MM.1S (cell line): ENCODE results near the gene TFEC.

ENCODE experiments used
- DNase-seq: peaks from one replicate; pipeline ENCODE4 v3.0.0-alpha.2; 2015
- H2AFZ ChIP-seq: fragments of 300-600 bp; sonication (generic); 2 replicates; pipeline ENCODE4 v1.6.0; 2016; ENCODE audit warnings: antibody characterized with exemption, low read length
- H3F3A ChIP-seq: fragments of 300-600 bp; sonication (generic); 2 replicates; pipeline ENCODE4 v1.6.1; 2016; ENCODE audit warnings: mild to moderate bottlenecking, antibody characterized with exemption, low read length, moderate library complexity, mixed read lengths; ENCODE audit not compliant: insufficient read depth
- H3K27ac ChIP-seq: fragments of 300-600 bp; sonication (generic); 2 replicates; pipeline ENCODE4 v1.5.1; 2016; ENCODE audit warnings: mild to moderate bottlenecking, low read length
- H3K27me3 ChIP-seq: fragments of 300-600 bp; sonication (generic); replicated peaks from 2 replicates; pipeline ENCODE4 v1.6.0; 2016; ENCODE audit warnings: low read length; ENCODE audit not compliant: insufficient read depth
- H3K36me3 ChIP-seq: fragments of 300-600 bp; sonication (generic); replicated peaks from 2 replicates; pipeline ENCODE4 v1.6.1; 2016; ENCODE audit warnings: mild to moderate bottlenecking, low read length, mixed read lengths; ENCODE audit not compliant: insufficient read depth
- H3K4me1 ChIP-seq: fragments of 300-600 bp; sonication (generic); 2 replicates; pipeline ENCODE4 v1.6.1; 2016; ENCODE audit warnings: low read length, mixed read lengths
- H3K4me2 ChIP-seq: fragments of 300-600 bp; sonication (generic); 2 replicates; pipeline ENCODE4 v1.6.0; 2016; ENCODE audit warnings: low read depth, low read length
- H3K4me3 ChIP-seq: fragments of 300-600 bp; sonication (generic); 2 replicates; pipeline ENCODE4 v1.5.1; 2016; ENCODE audit warnings: low read length, mixed read lengths
- H3K79me2 ChIP-seq: fragments of 300-600 bp; sonication (generic); 2 replicates; pipeline ENCODE4 v1.6.1; 2016; ENCODE audit warnings: mixed run types, low read length, mixed read lengths
- H3K9ac ChIP-seq: fragments of 300-600 bp; sonication (generic); 2 replicates; pipeline ENCODE4 v1.6.1; 2016; ENCODE audit warnings: low read length, mixed read lengths
- H3K9me2 ChIP-seq: fragments of 300-600 bp; sonication (generic); replicated peaks from 2 replicates; pipeline ENCODE4 v1.6.1; 2016; ENCODE audit warnings: mild to moderate bottlenecking, low read length, mixed read lengths; ENCODE audit not compliant: insufficient read depth
- H3K9me3 ChIP-seq: fragments of 300-600 bp; sonication (generic); replicated peaks from 2 replicates; pipeline ENCODE4 v1.6.1; 2016; ENCODE audit warnings: mild to moderate bottlenecking, low read length, mixed read lengths; ENCODE audit not compliant: insufficient read depth
- H4K20me1 ChIP-seq: fragments of 300-600 bp; sonication (generic); 2 replicates; pipeline ENCODE4 v1.6.1; 2016; ENCODE audit warnings: mild to moderate bottlenecking, low read length, moderate library complexity, mixed read lengths; ENCODE audit not compliant: insufficient read depth
- CTCF ChIP-seq: fragments of 300-600 bp; sonication (generic); IDR thresholded peaks from 2 replicates; pipeline ENCODE4 v1.5.1; 2016; ENCODE audit warnings: antibody characterized with exemption, low read length, mixed read lengths
- EZH2 ChIP-seq: fragments of 300-600 bp; sonication (generic); optimal IDR thresholded peaks from 2 replicates; pipeline ENCODE3; 2017; ENCODE audit warnings: low read depth, mild to moderate bottlenecking, antibody characterized with exemption, low read length, mixed read lengths
- EZH2phosphoT487 ChIP-seq: fragments of 300-600 bp; sonication (generic); IDR thresholded peaks from 2 replicates; pipeline ENCODE4 v1.6.1; 2018; ENCODE audit warnings: antibody characterized with exemption, low read length

The TFEC gene

GRCh38 chr7:115953592-115954255, 76.8 kb downstream of the TFEC start:
- TF ChIP-seq EZH2phosphoT487 = no peak
- TF ChIP-seq EZH2 = no peak
- no peak for TF ChIP-seq CTCF
- DNase-seq = no peak
- no peaks in the 10 kb centered on the region for H3K79me2 ChIP-seq
- no peaks in the 10 kb centered on the region for H3K4me1 ChIP-seq
- no peaks in the 10 kb centered on the region for H3K36me3 ChIP-seq
- H3K4me3 ChIP-seq = no peak overlapping the region
- no peak overlapping the region for H3K4me2 ChIP-seq
- no peaks in the 10 kb centered on the region for H3K9me2 ChIP-seq
- no peak overlapping the region for H3K9ac ChIP-seq
- H3K27ac ChIP-seq = no peak overlapping the region
- no peaks in the 10 kb centered on the region for H3K27me3 ChIP-seq
- H4K20me1 ChIP-seq = no peaks in the 10 kb centered on the region
- H2AFZ ChIP-seq = no peak overlapping the region
- no peaks in the 10 kb centered on the region for H3K9me3 ChIP-seq
- H3F3A ChIP-seq = no peaks in the 10 kb centered on the region

- H3K4me2 ChIP-seq = no peak overlapping the region
- no peak overlapping the region for H3K9ac ChIP-seq
- no peaks in the 10 kb centered on the region for H3K36me3 ChIP-seq
- H3K9me3 ChIP-seq = no peaks in the 10 kb centered on the region
- no peaks in the 10 kb centered on the region for H3K9me2 ChIP-seq
- H3K4me1 ChIP-seq = no peaks in the 10 kb centered on the region
- TF ChIP-seq CTCF = no peak
- TF ChIP-seq EZH2phosphoT487 = no peak
- no peak for TF ChIP-seq EZH2
- no peak overlapping the region for H2AFZ ChIP-seq
- no peaks in the 10 kb centered on the region for H3K27me3 ChIP-seq
- no peaks in the 10 kb centered on the region for H3K79me2 ChIP-seq
- H3K4me3 ChIP-seq = no peak overlapping the region
- no peaks in the 10 kb centered on the region for H3F3A ChIP-seq
- DNase-seq = no peak
- no peak overlapping the region for H3K27ac ChIP-seq
- no peaks in the 10 kb centered on the region for H4K20me1 ChIP-seq
Observed at GRCh38 chr7:115952832-115953231, 77.7 kb downstream of the TFEC start.

- Histone ChIP-seq H3K79me2 (no peaks in the 10 kb centered on the region), H3K4me1 (no peaks in the 10 kb centered on the region), H3K36me3 (no peaks in the 10 kb centered on the region), H2AFZ (no peak overlapping the region), H3K9me3 (no peaks in the 10 kb centered on the region), H3K4me2 (no peak overlapping the region), H3K9ac (no peak overlapping the region), H3K27ac (no peak overlapping the region), H4K20me1 (no peaks in the 10 kb centered on the region), H3F3A (no peaks in the 10 kb centered on the region), H3K4me3 (no peak overlapping the region), H3K9me2 (no peaks in the 10 kb centered on the region), H3K27me3 (no peaks in the 10 kb centered on the region)
- DNase-seq = no peak
- TF ChIP-seq EZH2 (no peak), EZH2phosphoT487 (no peak), CTCF (no peak)
Observed at GRCh38 chr7:115951547-115951946, 79.0 kb downstream of the TFEC start.
